Measurements from ENCODE around the gene UBL5.
A peak's percentile ranks its signal among the peaks of the same experiment; 100 is the strongest.

UBL5 gene

DNA sequence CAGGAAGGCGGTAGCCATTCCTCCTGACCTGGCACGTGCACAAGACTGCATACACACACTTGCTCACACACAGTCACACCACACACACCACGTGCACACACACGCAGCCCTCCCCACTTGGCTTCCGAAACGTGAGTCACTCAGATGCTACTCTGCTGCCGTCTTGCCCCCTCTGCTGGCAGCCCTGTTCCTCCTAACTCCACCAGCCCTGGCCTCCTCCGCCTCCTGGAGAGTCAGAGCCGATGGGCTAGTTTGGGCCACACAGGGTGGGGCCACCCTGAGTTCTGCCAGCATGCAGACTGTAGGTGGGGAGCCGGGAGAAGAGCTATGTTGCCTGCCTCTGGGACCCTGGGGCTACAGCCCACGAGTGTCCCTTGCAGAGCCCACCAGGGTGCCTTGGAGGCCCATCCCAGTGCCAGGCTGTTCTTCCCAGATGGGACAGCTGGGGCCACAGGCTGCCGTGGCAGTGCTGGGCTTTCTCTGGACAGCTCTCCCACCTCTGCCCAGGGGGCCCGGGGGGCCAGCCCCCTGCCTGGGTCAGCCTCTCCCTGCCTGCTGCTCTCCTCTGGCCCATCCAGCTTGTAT, 19.5 kb downstream of the UBL5 start:
- in situ Hi-C loops (cut with HindIII; ENCODE audit: low pct_ligation_motif_present, low pct_unique_long_range_greater_than_20kb, low sequenced_read_pairs): no loop called here

GRCh38 chr19:9848060-9848459, 20.3 kb downstream of the UBL5 start:
- in situ Hi-C loops (cut with HindIII; ENCODE audit: low pct_ligation_motif_present, low pct_unique_long_range_greater_than_20kb, low sequenced_read_pairs): no loop called here
- no peak for DNase-seq

More for the DNA sequence above, 19.5 kb downstream of the UBL5 start:
- DNase-seq: peak; percentile 67

DNA sequence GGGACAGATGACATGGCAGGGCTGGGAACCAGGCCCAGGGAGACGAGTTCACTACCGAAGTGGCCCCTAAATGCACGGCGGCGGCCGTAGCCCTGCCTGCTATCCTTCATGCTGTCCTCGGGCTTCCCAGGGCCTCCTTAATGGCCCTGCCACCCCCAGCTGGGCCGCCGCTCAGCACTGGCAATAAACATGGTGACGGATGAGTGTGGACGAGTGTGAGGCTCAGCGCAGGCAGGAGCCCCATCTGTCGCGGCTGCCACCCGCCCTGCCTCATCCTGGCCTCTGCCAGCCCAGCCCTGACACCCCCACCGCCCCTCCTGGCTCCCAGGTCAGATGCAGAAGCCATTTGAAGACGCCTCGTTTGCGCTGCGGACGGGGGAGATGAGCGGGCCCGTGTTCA, 21.0 kb downstream of the UBL5 start:
- in situ Hi-C loops (cut with HindIII; ENCODE audit: low pct_ligation_motif_present, low pct_unique_long_range_greater_than_20kb, low sequenced_read_pairs): no loop called here
- DNase-seq: no peak

GRCh38 chr19:9849791-9850190, 22.1 kb downstream of the UBL5 start:
- DNase-seq: no peak
- in situ Hi-C loops (cut with HindIII; ENCODE audit: low pct_ligation_motif_present, low pct_unique_long_range_greater_than_20kb, low sequenced_read_pairs): no loop called here

- in situ Hi-C loops (cut with HindIII; ENCODE audit: low pct_ligation_motif_present, low pct_unique_long_range_greater_than_20kb, low sequenced_read_pairs): no loop called here
- no peak for DNase-seq
Measured at GRCh38 chr19:9850235-9850959, 22.7 kb downstream of the UBL5 start.

- no peak for DNase-seq
- in situ Hi-C loops (cut with HindIII; ENCODE audit: low pct_ligation_motif_present, low pct_unique_long_range_greater_than_20kb, low sequenced_read_pairs): no loop called here
Measured at GRCh38 chr19:9854282-9854846, 26.6 kb downstream of the UBL5 start.

GRCh38 chr19:9856609-9857008, 28.9 kb downstream of the UBL5 start:
- DNase-seq: no peak
- in situ Hi-C loops (cut with HindIII; ENCODE audit: low pct_ligation_motif_present, low pct_unique_long_range_greater_than_20kb, low sequenced_read_pairs): no loop called here

- in situ Hi-C loops (cut with HindIII; ENCODE audit: low pct_ligation_motif_present, low pct_unique_long_range_greater_than_20kb, low sequenced_read_pairs): no loop called here
- no peak for DNase-seq
Measured at GRCh38 chr19:9857076-9857721, 29.5 kb downstream of the UBL5 start.

GRCh38 chr19:9857920-9858746, 30.4 kb downstream of the UBL5 start:
- DNase-seq: no peak
- in situ Hi-C loops (cut with HindIII; ENCODE audit: low pct_ligation_motif_present, low pct_unique_long_range_greater_than_20kb, low sequenced_read_pairs): no loop called here

DNA sequence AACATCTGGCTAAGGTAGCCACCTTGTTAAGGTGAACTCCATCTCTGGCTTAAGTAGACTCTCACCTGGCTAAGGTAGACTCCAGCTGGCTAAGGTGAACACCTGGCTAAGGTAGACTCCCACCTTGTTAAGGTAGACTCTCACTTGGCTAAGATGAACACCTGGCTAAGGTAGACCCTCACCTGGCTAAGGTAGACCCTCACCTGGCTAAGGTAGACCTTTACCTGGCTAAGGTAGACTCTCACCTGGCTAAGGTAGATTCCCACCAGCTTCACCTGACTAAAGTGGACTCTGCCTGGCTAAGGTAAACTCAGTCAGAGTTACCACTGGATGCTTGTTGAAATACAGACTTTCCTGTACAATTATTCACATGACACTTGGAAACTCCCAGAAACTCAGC, 31.0 kb downstream of the UBL5 start:
- in situ Hi-C loops (cut with HindIII; ENCODE audit: low pct_ligation_motif_present, low pct_unique_long_range_greater_than_20kb, low sequenced_read_pairs): no loop called here
- DNase-seq: no peak

- in situ Hi-C loops (cut with HindIII; ENCODE audit: low pct_ligation_motif_present, low pct_unique_long_range_greater_than_20kb, low sequenced_read_pairs): no loop called here
- no peak for DNase-seq
Measured at GRCh38 chr19:9860407-9860806, 32.7 kb downstream of the UBL5 start.

- DNase-seq: no peak
- in situ Hi-C loops (cut with HindIII; ENCODE audit: low pct_ligation_motif_present, low pct_unique_long_range_greater_than_20kb, low sequenced_read_pairs): no loop called here
Measured at GRCh38 chr19:9861503-9861902, 33.8 kb downstream of the UBL5 start.

DNA sequence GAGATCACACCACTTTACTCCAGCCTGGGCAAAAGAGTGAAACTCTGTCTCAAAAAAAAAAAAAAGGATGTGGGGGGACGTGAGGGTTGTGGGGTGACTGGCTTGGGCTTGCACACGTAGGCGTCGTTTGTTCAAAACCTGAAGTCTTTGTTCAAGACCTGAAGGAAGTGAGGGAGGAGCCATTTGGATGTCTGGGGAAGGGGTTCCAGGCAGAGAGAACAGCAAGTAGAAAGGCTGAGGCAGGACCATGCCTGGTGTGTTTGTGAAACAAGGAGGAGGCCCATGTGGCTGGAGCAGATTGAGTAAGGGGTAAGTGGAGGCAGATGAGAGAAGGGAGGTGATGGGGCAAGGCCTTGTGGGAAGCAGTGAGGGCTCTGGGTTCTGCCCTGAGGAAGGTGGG, 35.2 kb downstream of the UBL5 start:
- no peak for DNase-seq
- in situ Hi-C loops (cut with HindIII; ENCODE audit: low pct_ligation_motif_present, low pct_unique_long_range_greater_than_20kb, low sequenced_read_pairs): no loop called here

GRCh38 chr19:9863759-9864158, 36.0 kb downstream of the UBL5 start:
- in situ Hi-C loops (cut with HindIII; ENCODE audit: low pct_ligation_motif_present, low pct_unique_long_range_greater_than_20kb, low sequenced_read_pairs): no loop called here
- no peak for DNase-seq

GRCh38 chr19:9865732-9866501, 38.2 kb downstream of the UBL5 start:
- in situ Hi-C loops (cut with HindIII; ENCODE audit: low pct_ligation_motif_present, low pct_unique_long_range_greater_than_20kb, low sequenced_read_pairs): no loop called here

GRCh38 chr19:9868983-9869617, 41.4 kb downstream of the UBL5 start:
- in situ Hi-C loops (cut with HindIII; ENCODE audit: low pct_ligation_motif_present, low pct_unique_long_range_greater_than_20kb, low sequenced_read_pairs): no loop called here
- DNase-seq: no peak

More at GRCh38 chr19:9865732-9866501, 38.2 kb downstream of the UBL5 start:
- DNase-seq: no peak

- in situ Hi-C loops (cut with HindIII; ENCODE audit: low pct_ligation_motif_present, low pct_unique_long_range_greater_than_20kb, low sequenced_read_pairs): no loop called here
- DNase-seq: no peak
Measured at GRCh38 chr19:9871626-9872338, 44.1 kb downstream of the UBL5 start.
